Testis (tissue), 3 donors: ENCODE measurements around the gene B4GALNT4. TPM values are rescaled to one million over a fixed set of nuclear protein-coding genes. Genes with fewer than 3 reads are reported as not detected.

Source experiments
- DNase-seq: peaks from one replicate; pipeline ENCODE4 v3.0.0-alpha.2; 2019
- H3K27ac ChIP-seq, 2 donors: fragments of 200-600 bp; sonication (generic); one replicate each; pipeline ENCODE4 v1.5.1; 2019
- H3K27me3 ChIP-seq: fragments of 200-600 bp; sonication (generic); one replicate; pipeline ENCODE4 v1.5.1; 2019
- H3K36me3 ChIP-seq: fragments of 200-600 bp; sonication (generic); one replicate; pipeline ENCODE4 v1.5.1; 2017; ENCODE audit warnings: low read depth; ENCODE audit errors: missing control alignments
- H3K4me1 ChIP-seq: fragments of 200-600 bp; sonication (generic); one replicate; pipeline ENCODE4 v1.5.1; 2019
- H3K4me3 ChIP-seq, 2 donors: fragments of 200-600 bp; sonication (generic); one replicate each; pipeline ENCODE4 v1.5.1; 2017 to 2019
- H3K9me3 ChIP-seq: fragments of 200-600 bp; sonication (generic); one replicate; pipeline ENCODE4 v1.5.1; 2017
- CTCF ChIP-seq, 3 experiments: fragments of 450-650 bp in 2 of 3; fragments of 200-600 bp in 1 of 3; sonication (generic) in 1 of 3; IDR thresholded peaks; one replicate each; pipeline ENCODE4 v1.5.1; 2016 to 2019; ENCODE audit warnings: antibody characterized with exemption in 3 of 3, mild to moderate bottlenecking in 2 of 3, moderate library complexity in 1 of 3
- POLR2A ChIP-seq: fragments of 450-650 bp; IDR thresholded peaks from one replicate; pipeline ENCODE4 v1.6.1; 2017; ENCODE audit warnings: antibody characterized with exemption, mild to moderate bottlenecking, moderate library complexity
- WGBS, 2 donors: methylation state at CpG; one replicate each; pipeline ENCODE4 v1.1.5; 2018; 5-methylcytosine and 5-hydroxymethylcytosine counted together
- intact Hi-C: fragments of 100-400 bp; cut with DNase I; formaldehyde crosslinking; loops from one replicate; pipeline ENCODE4 v1.15.1; 2023; ENCODE audit warnings: low total_unique reads
- polyA plus RNA-seq: library from polyadenylated mRNA; stranded (reverse); fragments of 350-450 nt; fragmentation: Illumina TruSeq; extraction: RNeasy Lipid Tissue Mini Kit (QIAGEN cat#74804); gene quantifications from one replicate; pipeline ENCODE4 v1.2.3, GENCODE V29; 2014; ENCODE audit warnings: low read depth, low replicate concordance; ENCODE audit not compliant: insufficient read depth
- total RNA-seq, 2 donors: library from RNA; depleted of rRNA; stranded (reverse); fragments of >200 nt; gene quantifications; one replicate each; pipeline ENCODE4 v1.2.3, GENCODE V29; 2016

The B4GALNT4 gene
- total and polyA plus RNA-seq, 3 donors from 2014 or later = 4.3 to 10.1 (median 7.2) TPM

DNA sequence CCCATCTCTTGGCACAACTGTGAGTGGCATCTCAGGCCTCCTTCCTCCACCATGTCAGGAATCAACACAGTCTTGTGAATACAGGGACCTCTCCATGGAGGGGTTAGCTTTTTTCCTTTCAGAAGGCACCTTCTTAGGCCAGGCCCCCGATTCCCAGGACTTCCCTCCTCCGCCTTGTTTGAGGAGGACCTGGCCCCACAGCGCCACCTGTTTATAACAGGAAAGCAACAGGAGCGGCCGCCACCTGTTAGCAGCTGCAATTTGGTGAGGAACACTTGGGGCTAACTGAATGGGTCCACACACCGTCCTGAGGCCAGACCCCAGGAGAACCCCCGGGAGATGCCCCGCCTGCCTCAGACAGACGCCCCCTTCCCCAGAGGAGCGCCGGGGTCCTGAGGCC, 20.9 kb downstream of the B4GALNT4 start:
- H3K27ac ChIP-seq = no peak overlapping the region
- intact Hi-C loops = no loop called here
- DNase-seq = no peak
- H3K9me3 ChIP-seq = no peaks in the 10 kb centered on the region
- no peak for TF ChIP-seq POLR2A
- no peak for TF ChIP-seq CTCF (IDR thresholded peaks at IDR 0.05)
- peaks cover 2% of the 10 kb centered on the region for H3K4me1 ChIP-seq
- H3K4me3 ChIP-seq = no peak overlapping the region
- no peaks in the 10 kb centered on the region for H3K27me3 ChIP-seq
- whole genome bisulfite sequencing, 2 donors = 82 to 85% methylated on average over 5 to 8 of the region's 11 CpGs
- H3K36me3 ChIP-seq = no peaks in the 10 kb centered on the region

GRCh38 chr11:391117-392017, 22.1 kb downstream of the B4GALNT4 start:
- WGBS, 2 donors = 76 to 79% methylated on average over 33 to 38 of the region's 38 CpGs

DNA sequence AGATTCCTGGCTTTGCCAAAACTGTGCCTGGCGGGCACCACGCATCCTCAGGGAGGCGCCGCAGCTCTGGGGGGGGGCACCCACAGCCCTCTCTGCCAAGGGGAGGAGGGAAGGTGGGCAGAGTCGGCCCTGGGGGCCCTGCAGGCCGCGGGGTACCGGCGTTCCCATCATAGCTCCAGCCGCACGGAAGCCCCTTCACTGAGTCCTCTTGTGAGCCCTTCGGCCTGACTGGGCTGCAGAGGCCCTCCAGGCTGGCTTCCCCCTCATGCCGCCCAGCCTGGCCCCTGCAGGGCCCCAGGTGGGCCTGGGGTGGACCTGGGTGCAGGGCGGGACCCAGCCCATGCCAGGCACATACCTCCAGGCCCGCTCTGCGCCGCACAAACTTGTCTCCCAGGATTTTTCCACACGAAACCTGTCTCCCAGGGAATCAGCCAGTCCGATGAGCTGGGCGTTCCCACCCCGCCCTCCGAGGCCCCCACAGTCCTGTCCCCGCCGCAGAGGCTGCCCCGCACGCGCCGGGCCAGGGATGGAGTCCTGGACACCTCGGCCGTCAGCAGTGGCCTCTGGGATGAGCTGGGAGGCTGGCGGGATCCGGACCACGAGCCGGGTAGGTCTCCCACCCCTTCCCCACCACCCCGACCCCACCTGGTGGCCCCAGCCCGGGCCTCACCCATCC, 22.9 kb downstream of the B4GALNT4 start:
- intact Hi-C loops = no loop called here
- H3K4me1 ChIP-seq = peaks cover 2% of the 10 kb centered on the region
- no peaks in the 10 kb centered on the region for H3K9me3 ChIP-seq
- H3K27me3 ChIP-seq = no peaks in the 10 kb centered on the region
- DNase-seq = no peak
- no peaks in the 10 kb centered on the region for H3K36me3 ChIP-seq
- no peak overlapping the region for H3K27ac ChIP-seq
- H3K4me3 ChIP-seq = no peak overlapping the region
- TF ChIP-seq POLR2A (no peak), CTCF (IDR thresholded peaks at IDR 0.05) (no peak)
- 91 to 93% methylated on average over 12 to 36 of the region's 36 CpGs for WGBS, 2 donors

More at GRCh38 chr11:391117-392017, 22.1 kb downstream of the B4GALNT4 start:
- no peak for DNase-seq
- TF ChIP-seq POLR2A (no peak), CTCF (IDR thresholded peaks at IDR 0.05) (no peak)
- H3K27ac ChIP-seq = no peak overlapping the region
- H3K4me1 ChIP-seq = peaks cover 2% of the 10 kb centered on the region
- H3K27me3 ChIP-seq = no peaks in the 10 kb centered on the region
- intact Hi-C loops = no loop called here
- no peaks in the 10 kb centered on the region for H3K9me3 ChIP-seq
- H3K4me3 ChIP-seq = no peak overlapping the region
- no peaks in the 10 kb centered on the region for H3K36me3 ChIP-seq

DNA sequence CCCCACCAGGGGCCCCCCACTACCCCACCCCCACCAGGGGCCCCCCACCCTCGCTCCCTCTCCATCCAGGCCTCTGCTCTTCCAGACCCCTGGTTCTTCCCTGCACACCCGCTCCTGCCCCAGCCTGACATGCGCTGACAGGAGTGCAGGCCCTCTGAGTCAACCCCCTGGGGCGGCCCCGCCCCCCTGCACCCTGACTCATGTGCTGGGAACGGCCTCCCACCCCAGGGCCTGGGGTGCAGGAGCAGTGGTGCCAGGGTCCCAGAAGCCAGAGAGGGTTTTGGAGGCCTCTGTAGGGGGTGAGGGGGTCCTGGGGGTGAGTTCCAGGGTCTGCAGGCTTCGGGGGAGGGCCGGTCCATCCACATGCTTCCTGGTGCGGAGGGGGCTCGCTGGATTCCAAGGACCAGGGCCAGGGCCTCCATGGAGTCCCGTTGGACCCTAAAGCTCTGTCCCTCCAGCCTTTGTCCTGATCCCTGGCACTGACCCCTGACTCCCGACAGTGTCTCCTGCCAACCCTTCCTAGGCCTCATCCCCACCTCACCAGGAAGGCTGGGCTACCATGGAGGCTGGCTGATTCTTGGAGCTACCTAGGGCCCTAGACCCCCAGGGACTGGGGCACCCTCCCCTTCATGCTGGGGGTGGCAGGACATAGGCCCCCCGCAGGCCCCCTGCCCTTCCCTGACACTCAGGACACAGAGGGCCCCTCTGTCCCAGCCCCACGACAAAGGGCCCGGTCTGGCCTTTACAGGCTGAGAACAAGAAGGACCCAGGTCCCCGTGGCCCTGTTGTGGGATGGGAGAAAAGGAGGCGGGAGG, 24.1 kb downstream of the B4GALNT4 start:
- no peaks in the 10 kb centered on the region for H3K9me3 ChIP-seq
- DNase-seq = no peak
- H3K27me3 ChIP-seq = no peaks in the 10 kb centered on the region
- no peaks in the 10 kb centered on the region for H3K36me3 ChIP-seq
- no peak overlapping the region for H3K4me3 ChIP-seq
- no peak overlapping the region for H3K27ac ChIP-seq
- peaks cover 2% of the 10 kb centered on the region for H3K4me1 ChIP-seq
- 88 to 100% methylated on average over 1 to 16 of the region's 17 CpGs for WGBS, 2 donors
- TF ChIP-seq POLR2A (no peak), CTCF (IDR thresholded peaks at IDR 0.05) (no peak)
- intact Hi-C loops = no loop called here
